Activated T-helper 1 cell treated with anti-CD3 and anti-CD28 coated beads, Interleukin-2, amount 50 U/mL, for 16 hours (primary cell): ENCODE results near the gene CAMK1D.

Experiments
- DNase-seq, 2 donors: peaks; one replicate each; pipeline ENCODE4 v3.0.0-alpha.2; 2020; ENCODE audit warnings: low read depth in 1 of 2, low spot score in 1 of 2

CAMK1D gene

DNA sequence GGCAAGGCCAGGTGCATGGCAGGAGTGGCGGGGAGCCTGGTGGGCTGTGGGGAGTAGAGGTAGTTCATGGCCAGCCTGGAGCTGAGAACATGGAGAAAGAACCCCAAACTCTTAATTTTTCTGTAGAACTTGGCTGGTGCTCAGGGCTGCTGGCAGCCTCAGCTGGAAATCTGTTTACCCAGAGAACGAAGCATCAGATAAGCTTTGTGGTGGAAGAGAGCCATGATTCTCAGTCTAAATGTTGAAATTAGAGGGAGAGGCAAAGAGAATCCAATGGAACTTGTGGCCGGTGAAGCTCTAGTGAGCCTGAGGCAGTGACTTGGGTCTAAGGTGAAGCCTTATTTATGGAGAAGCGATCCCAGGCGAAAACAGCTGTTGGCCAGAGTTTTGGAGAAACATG is 525.8 kb downstream of the CAMK1D start:
- no peak for DNase-seq

DNA sequence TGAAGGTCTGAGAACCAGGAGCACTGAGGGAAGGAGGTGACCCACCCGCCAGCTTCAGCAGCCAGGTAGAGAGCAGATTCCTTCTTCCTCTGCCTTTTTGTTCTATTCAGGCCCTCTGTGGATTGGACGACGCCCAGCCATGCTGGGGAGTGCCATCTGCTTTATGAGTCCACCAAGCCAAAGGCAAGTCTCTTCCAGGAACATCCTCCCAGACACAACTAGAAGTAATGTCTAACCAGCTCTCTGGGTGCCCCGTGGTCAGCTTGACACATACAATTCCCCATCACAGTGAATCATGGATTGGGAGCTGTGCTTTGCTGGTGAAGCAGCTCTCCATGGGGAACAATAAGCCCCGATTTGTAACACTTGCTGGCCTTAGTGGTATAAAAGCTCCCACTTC is 526.9 kb downstream of the CAMK1D start:
- no peak for DNase-seq

- no peak for DNase-seq
Measured at GRCh38 chr10:12877150-12877549, 527.8 kb downstream of the CAMK1D start.

GRCh38 chr10:12880423-12880822 is 531.1 kb downstream of the CAMK1D start:
- DNase-seq = no peak

GRCh38 chr10:12884851-12885250 is 535.5 kb downstream of the CAMK1D start:
- DNase-seq = no peak
